Stimulated activated CD4-positive, alpha-beta T cell treated with anti-CD3 and anti-CD28 coated beads, Interleukin-4, amount 100 ng/mL, for 4 hours (primary cell): ENCODE results near the gene GNAZ.

Experiments used
- DNase-seq, 2 experiments: peaks; one replicate each; pipeline ENCODE4 v3.0.0-alpha.2; 2020

Gene GNAZ

GRCh38 chr22:23095733-23096342 lies 25.5 kb downstream of the GNAZ start:
- no peak for DNase-seq

- DNase-seq: no peak
Observed at GRCh38 chr22:23097412-23098229, 27.3 kb downstream of the GNAZ start.

DNA sequence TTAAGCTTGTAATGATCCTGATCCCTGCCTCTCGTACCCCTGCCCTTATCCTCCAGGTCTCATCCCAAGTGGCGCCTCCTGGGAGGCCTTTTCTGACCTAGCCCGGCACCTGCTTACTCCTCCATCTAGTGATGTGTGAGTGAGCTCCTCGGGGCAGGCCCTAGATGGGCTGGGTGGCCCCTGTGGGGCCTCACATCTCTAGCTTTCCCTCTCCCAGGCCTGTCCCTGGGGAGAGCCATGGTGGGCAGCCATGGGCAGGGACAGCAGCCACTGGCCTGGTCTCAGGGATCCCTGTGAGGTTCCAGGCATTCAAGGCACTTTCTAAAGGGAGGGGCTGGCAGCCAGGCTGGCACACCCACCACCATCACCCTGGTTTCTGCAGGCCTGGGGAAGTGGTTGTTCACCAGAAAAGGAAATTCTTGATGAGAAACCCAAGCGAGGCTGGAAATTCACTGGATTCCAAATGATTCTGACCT lies 27.9 kb downstream of the GNAZ start:
- no peak for DNase-seq

GRCh38 chr22:23098718-23099530 lies 28.6 kb downstream of the GNAZ start:
- DNase-seq: no peak

DNA sequence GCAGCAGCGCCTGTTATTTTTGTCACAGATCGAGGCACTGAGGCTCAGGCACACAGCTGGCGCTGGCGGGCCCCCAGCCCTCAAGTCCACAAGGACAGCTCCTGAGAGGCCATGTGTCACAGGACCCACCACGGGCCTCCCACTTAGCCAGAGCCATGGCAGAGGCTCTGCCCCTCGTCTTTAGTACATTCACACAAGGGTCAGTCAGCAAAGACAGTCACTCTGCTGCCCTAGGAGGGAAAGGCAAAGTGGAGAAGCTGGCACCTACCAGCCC lies 29.1 kb downstream of the GNAZ start:
- DNase-seq: no peak

DNA sequence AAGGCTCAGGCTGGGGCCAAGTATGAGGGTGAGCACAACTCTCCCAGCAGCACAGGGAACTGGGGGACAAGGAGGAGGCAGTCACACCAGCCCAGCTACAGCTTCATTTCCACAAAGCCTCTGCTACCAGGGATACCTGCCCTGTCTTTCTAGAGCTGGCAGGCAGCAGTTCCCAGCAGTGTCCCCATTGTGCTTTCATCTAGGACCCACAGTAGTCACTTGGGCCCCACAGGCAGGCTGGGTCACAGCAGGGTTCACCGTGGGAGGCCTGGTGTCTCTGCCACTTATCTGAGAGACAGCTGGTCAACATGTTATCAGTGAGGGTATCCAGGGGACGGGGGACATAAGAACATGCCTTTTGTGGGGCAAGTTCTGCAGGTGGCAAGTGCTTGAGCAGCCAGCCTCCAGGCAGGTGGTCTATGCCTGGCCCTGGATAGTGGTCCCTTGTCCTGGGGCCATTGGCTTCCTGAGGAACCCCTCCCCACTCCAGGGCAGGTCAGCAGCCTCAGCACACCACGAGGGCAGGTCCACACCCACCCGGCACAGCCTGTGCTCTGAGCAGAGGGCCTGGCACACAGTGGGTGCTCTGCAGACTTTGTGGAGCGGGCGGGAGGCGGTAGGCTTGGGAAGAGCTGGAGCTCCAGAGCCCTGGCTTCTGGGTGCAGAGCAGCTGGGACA lies 29.9 kb downstream of the GNAZ start:
- DNase-seq: no peak

DNA sequence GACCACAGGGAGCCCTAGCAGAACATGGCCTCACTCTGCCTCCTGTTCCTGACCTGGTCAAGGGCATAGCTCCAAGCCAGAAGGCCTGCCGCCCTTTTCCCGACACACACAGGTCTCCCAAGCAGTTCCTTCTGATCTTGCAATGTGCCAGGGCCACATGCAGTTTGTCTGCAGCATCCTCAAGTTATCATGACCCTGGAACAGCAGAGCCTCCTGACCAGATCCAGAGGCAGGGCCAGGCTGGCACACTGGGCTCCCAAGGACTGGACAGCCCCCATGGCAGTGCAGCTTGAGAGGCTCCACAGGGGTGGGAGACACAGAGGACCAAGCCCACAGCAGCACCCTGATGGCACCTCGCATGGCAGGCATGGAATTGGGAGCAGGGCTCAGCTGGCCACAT lies 31.2 kb downstream of the GNAZ start:
- DNase-seq: no peak

GRCh38 chr22:23102002-23102655 lies 31.8 kb downstream of the GNAZ start:
- no peak for DNase-seq

- no peak for DNase-seq
Observed at GRCh38 chr22:23102776-23103175, 32.5 kb downstream of the GNAZ start.

GRCh38 chr22:23103199-23103954 lies 33.1 kb downstream of the GNAZ start:
- DNase-seq: no peak

DNA sequence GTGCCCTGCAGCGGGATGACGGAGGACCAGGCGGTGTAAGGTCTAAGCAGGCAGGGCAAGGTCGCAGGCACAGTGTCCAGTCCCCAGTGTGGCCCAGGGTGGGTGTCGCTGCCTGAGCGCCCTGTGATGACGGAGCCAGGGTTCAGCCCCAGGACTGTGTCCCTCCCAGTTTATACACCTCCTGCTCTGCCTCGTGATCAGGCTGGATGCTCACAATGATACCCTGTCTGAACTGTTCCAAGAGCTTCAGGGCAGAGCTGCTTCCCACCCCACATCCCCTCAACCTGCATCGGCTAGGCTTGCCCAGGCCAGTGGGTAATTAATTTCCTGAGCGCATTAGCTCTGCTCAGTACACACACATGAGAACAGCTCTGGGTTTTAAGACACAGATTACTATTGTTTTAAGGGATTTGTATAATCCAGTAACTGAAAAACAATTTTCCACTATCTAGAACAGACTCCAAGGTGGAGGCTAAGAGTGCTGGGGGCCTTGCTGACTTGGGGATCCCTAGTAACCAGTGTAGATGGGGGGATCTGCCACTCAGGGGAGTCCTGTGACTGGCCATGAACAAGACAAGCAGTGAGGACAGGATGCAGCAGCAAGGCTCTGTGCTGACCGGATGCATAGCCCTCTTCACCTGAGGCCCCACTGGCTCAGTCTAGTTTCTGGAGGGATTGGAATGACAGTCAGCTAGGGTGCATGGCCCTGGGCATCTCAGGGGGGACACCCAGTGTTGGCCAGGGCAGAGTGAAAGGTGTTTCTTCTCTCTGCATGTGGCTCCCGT lies 34.1 kb downstream of the GNAZ start:
- DNase-seq: no peak

- no peak for DNase-seq
Observed at GRCh38 chr22:23105304-23105703, 35.0 kb downstream of the GNAZ start.

DNA sequence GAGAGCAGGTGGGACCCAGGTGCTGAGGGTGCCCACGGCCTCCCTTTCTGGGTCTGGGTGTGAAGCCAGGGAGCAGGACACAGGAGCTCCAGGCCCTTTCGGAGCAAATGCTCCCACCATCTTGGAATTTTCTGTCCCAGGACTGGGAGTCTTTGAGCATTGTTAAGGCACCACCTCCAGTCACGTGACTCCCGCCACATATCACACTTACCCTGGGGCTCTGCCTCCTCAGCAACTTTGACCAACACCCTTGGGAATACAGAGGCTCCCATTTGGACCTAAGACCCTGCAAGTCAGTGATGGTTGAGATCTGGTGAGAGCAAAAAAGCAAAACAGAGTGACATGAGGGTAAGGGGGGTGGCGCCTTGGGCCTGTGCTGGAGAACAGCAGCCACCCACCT lies 35.6 kb downstream of the GNAZ start:
- DNase-seq: no peak

- no peak for DNase-seq
Observed at GRCh38 chr22:23106344-23106743, 36.0 kb downstream of the GNAZ start.

DNA sequence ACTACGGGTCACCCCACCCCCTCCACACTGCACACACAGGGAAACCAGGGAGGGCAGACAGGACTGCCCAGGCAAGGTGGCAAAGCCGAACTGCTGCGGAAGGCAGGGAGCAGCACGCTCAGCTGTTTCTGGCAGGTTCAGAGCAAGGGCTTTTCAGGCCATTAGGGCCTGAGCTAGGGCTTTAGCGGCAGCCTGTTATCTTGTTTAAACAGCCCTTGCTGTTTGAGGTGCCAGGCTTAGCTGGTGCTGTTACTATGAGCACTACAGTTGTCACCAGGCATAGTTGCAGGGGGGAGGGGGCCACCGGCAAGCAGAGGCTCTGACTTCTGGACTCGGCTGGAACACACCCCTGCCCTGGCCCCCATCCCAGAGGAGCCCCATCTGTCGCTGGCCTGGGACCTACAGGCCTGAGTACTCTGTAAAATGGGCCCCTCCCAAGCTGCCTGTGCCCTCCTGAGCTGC lies 36.6 kb downstream of the GNAZ start:
- no peak for DNase-seq

- no peak for DNase-seq
Observed at GRCh38 chr22:23107487-23108248, 37.3 kb downstream of the GNAZ start.

DNA sequence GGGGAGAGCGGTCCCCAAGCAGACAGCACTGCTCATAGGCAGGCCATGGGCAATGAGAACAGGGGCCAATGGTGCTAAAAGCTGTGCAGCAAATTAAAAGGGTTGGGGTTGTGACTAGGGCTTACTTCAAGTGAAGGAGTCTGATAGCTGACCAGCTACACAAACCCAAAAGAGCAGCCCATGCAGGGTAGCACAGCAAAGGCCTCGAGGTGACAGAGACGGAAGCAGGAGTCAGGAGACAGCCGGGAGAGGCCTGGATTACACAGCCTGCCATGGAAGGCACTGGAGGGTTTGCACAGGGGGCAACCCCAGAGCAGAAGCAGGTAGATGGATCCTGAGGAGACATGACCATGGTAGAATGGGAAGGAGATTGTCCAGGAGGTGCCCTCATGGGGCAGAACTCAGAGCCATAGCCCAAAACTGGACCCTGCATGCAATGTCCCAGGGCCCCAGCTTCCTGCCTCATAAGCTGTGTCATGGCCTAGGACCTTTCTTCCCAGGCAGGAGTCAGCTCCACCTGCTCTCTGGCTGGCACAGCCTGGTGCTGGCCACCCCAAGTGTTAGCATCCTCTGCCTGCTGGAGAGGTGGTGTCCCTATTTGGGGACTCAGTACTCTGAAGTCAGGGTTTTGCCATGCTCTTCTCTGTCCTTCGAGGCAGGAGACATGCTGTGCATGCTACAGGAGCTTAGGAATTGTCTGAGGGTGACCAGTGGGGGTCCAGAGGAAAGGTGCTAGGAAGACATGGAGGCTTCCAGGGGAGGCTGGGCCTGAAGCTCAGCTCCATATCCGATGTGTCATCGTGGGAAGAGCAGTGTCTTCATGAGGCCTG lies 38.1 kb downstream of the GNAZ start:
- no peak for DNase-seq

- DNase-seq: no peak
Observed at GRCh38 chr22:23109079-23109347, 38.7 kb downstream of the GNAZ start.

- DNase-seq: no peak
Observed at GRCh38 chr22:23109441-23109978, 39.2 kb downstream of the GNAZ start.
